WTC11 (cell line): ENCODE data around the gene HRAS. TPM values are rescaled to one million over a fixed set of nuclear protein-coding genes. Genes with fewer than 3 reads are reported as not detected.
A peak's percentile ranks its signal among the peaks of the same experiment; 100 is the strongest.

Experiments
- ATAC-seq: fragments of 200-7000 bp; cut with Tn5 transposase; 2 replicates; pipeline ENCODE4 v1.10.0; 2021; ENCODE audit warnings: mild to moderate bottlenecking, moderate library complexity
- CTCF ChIA-PET: fragments of 300-600 bp; sonication (Branson Sonifier 250); formaldehyde crosslinking; loops from one replicate; lab custom pipeline; 2021; ENCODE audit warnings: antibody characterized with exemption; lab: Charles Lee
- POLR2A ChIA-PET: fragments of 350-600 bp; sonication (Branson Sonifier 250); formaldehyde crosslinking; loops from one replicate; lab custom pipeline; 2021; ENCODE audit warnings: antibody characterized with exemption; lab: Charles Lee
- DNase-seq: peaks from one replicate; pipeline ENCODE4 v3.0.0; 2021; ENCODE audit warnings: low spot score
- H3K27ac Mint-ChIP-seq: 2 replicates; pipeline ENCODE4 v1.8.0; 2021; ENCODE audit warnings: mixed read lengths
- H3K27me3 Mint-ChIP-seq: 2 replicates; pipeline ENCODE4 v1.8.0; 2021; ENCODE audit warnings: low read depth, mild to moderate bottlenecking, moderate library complexity, mixed read lengths
- H3K36me3 Mint-ChIP-seq: 2 replicates; pipeline ENCODE4 v1.8.0; 2021; ENCODE audit warnings: mixed read lengths
- H3K4me1 Mint-ChIP-seq: 2 replicates; pipeline ENCODE4 v1.8.0; 2022; ENCODE audit warnings: mixed read lengths
- H3K4me3 Mint-ChIP-seq: 2 replicates; pipeline ENCODE4 v1.8.0; 2021; ENCODE audit warnings: mild to moderate bottlenecking, moderate library complexity, mixed read lengths
- H3K9me3 Mint-ChIP-seq: 2 replicates; pipeline ENCODE4 v1.8.0; 2021; ENCODE audit warnings: mixed read lengths
- AR ChIP-seq: fragments of 250-450 bp; sonication (Bioruptor Pico); IDR thresholded peaks from 2 replicates; pipeline ENCODE4 v1.9.0; 2021; ENCODE audit warnings: mild to moderate bottlenecking
- CTCF ChIP-seq: fragments of 200-600 bp; IDR thresholded peaks from 2 replicates; pipeline ENCODE4 v1.8.0; 2022; ENCODE audit warnings: antibody characterized with exemption
- ETV6 ChIP-seq: sonication (generic); formaldehyde crosslinking; IDR thresholded peaks from 2 replicates; pipeline ENCODE4 v1.8.1; 2022; ENCODE audit warnings: mild to moderate bottlenecking, missing genetic modification reagents
- IRF2 ChIP-seq: sonication (generic); formaldehyde crosslinking; IDR thresholded peaks from 2 replicates; pipeline ENCODE4 v1.8.0; 2022; ENCODE audit warnings: low read depth, missing genetic modification reagents, borderline replicate concordance
- NFYB ChIP-seq: sonication (generic); formaldehyde crosslinking; conservative IDR thresholded peaks from 2 replicates; pipeline ENCODE4 v1.8.0; 2022; ENCODE audit warnings: low read depth, missing genetic modification reagents
- STAT6 ChIP-seq: sonication (generic); formaldehyde crosslinking; conservative IDR thresholded peaks from 2 replicates; pipeline ENCODE4 v1.8.1; 2023; ENCODE audit warnings: mild to moderate bottlenecking, low read depth, missing genetic modification reagents, moderate library complexity
- TEAD4 ChIP-seq: sonication (generic); formaldehyde crosslinking; IDR thresholded peaks from 2 replicates; pipeline ENCODE4 v1.8.0; 2022; ENCODE audit warnings: mild to moderate bottlenecking, missing genetic modification reagents
- TP53 ChIP-seq: sonication (generic); formaldehyde crosslinking; IDR thresholded peaks from 2 replicates; pipeline ENCODE4 v1.8.1; 2023; ENCODE audit warnings: mild to moderate bottlenecking, missing genetic modification reagents
- USF1 ChIP-seq: sonication (generic); formaldehyde crosslinking; IDR thresholded peaks from 2 replicates; pipeline ENCODE4 v1.8.0; 2022; ENCODE audit warnings: mild to moderate bottlenecking, missing genetic modification reagents
- ZNF121 ChIP-seq: sonication (generic); formaldehyde crosslinking; IDR thresholded peaks from 2 replicates; pipeline ENCODE4 v1.8.0; 2023; ENCODE audit warnings: missing genetic modification reagents
- ZNF138 ChIP-seq: sonication (generic); formaldehyde crosslinking; conservative IDR thresholded peaks from 2 replicates; pipeline ENCODE4 v1.8.1; 2022; ENCODE audit warnings: mild to moderate bottlenecking, moderate library complexity, missing genetic modification reagents
- ZNF671 ChIP-seq: fragments of 250-450 bp; sonication (Bioruptor Pico); IDR thresholded peaks from 2 replicates; pipeline ENCODE4 v1.8.0; 2021; ENCODE audit warnings: mild to moderate bottlenecking
- total RNA-seq: library from RNA; stranded (reverse); gene quantifications from 3 replicates; pipeline ENCODE4 v1.2.3, GENCODE V29; 2021
- TF ChIP-seq, protein P1 (sequence below): sonication (generic); formaldehyde crosslinking; IDR thresholded peaks from 2 replicates; pipeline ENCODE4 v1.8.1; 2023; ENCODE audit warnings: mild to moderate bottlenecking, missing genetic modification reagents, moderate library complexity
- TF ChIP-seq, protein P2 (sequence below): sonication (generic); formaldehyde crosslinking; IDR thresholded peaks from 2 replicates; pipeline ENCODE4 v1.8.0; 2022; ENCODE audit warnings: mild to moderate bottlenecking, missing genetic modification reagents

HRAS gene
- total RNA-seq, 1 experiment from 2014 or later, result 62.4 TPM

DNA sequence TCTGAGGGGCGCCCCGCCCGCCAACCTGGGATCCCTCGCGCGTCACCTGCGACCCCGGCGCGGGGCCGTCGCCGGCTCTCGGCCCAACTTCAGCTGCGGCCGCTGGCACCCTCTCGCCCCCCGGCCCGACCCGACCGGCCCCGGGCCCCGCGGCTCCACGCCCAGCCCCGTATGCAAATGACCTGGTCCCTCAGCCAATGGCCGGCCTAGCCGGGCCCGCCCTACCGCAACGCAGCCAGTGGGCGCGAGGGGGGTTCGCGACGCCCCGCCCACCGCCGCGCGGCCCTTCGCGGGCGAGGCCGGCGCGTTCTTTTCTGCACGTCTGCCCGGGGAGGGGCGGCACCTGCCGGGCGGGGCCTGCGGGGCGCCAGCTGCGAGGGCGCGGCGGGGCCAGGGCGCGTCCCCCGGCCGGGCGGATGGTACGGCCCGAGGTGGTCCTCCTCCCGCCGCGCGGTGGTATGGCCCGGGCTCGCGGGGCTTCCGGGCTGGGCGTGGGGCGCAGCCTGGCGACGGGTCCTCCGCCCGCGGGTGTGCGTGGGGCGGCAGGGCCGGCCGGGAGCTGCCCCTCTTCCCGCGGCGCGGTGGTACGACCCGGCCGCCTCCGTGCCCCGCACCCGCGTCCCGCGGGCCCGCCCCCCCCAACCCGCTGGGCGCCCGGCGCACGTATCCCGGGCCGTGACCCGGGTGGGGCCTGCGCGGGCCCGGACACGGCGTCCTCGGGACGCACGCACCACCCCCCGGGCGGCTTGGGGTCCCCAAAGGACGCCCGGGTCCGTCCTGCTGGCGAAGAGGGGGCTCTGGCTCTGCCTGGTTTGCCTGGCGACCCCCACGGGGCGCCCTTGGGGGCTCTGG lies 33.2 kb upstream of the HRAS start (continued):
- TF ChIP-seq TEAD4 (CRISPR knock-in tag), result no peak
- TF ChIP-seq NFYB, result peak; percentile 87
- no peak; the same call in 1 of the 2 replicates for TF ChIP-seq TP53 (CRISPR knock-in tag)
- TF ChIP-seq, all 79 proteins: peak for 10

- H3K4me3 Mint-ChIP-seq, result peak overlapping the region; percentile 80
- CTCF ChIA-PET, result interaction anchor here (0.7 to 5.8 kb wide), 5 partner anchors 8 to 118 kb away, joined by 3 to 32 read pairs (median 5); partner anchors contain the start of gene LMNTD2
These were observed 32.4 kb upstream of the HRAS start for GRCh38 chr11:567629-568292.

GRCh38 chr11:567011-567628 lies 31.7 kb upstream of the HRAS start:
- DNase-seq (peak; percentile 11), ATAC-seq (no peak)
- no peaks in the 10 kb centered on the region for H3K9me3 Mint-ChIP-seq
- H3K27ac Mint-ChIP-seq, result no peak overlapping the region
- 0 out of 2 replicates have a peak, but pooled peaks cover 3% of the 10 kb centered on the region for H3K36me3 Mint-ChIP-seq
- peaks cover 36% of the 10 kb centered on the region for H3K4me1 Mint-ChIP-seq
- peaks cover 4% of the 10 kb centered on the region; the same call in 1 of the 2 replicates for H3K27me3 Mint-ChIP-seq
- peak overlapping the region; percentile 80 for H3K4me3 Mint-ChIP-seq
- ChIA-PET POLR2A (interaction anchor here (1.1 kb wide), 1 partner anchor 10 kb away, joined by 3 read pairs; no protein-coding TSS in a partner anchor), CTCF (interaction anchor here (2.0 to 5.8 kb wide), 3 partner anchors 8 to 13 kb away, joined by 8 to 32 read pairs (median 16); partner anchors contain the start of gene PHRF1)
- TF ChIP-seq ETV6, result no peak
- TF ChIP-seq STAT6 (CRISPR knock-in tag), result no peak
- TF ChIP-seq, protein P1, sequence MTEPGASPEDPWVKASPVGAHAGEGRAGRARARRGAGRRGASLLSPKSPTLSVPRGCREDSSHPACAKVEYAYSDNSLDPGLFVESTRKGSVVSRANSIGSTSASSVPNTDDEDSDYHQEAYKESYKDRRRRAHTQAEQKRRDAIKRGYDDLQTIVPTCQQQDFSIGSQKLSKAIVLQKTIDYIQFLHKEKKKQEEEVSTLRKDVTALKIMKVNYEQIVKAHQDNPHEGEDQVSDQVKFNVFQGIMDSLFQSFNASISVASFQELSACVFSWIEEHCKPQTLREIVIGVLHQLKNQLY (CRISPR knock-in tag), result no peak
- TF ChIP-seq USF1 (CRISPR knock-in tag), result no peak
- no peak for TF ChIP-seq ZNF138 (CRISPR knock-in tag)
- no peak for TF ChIP-seq IRF2 (CRISPR knock-in tag)
- TF ChIP-seq, protein P2, sequence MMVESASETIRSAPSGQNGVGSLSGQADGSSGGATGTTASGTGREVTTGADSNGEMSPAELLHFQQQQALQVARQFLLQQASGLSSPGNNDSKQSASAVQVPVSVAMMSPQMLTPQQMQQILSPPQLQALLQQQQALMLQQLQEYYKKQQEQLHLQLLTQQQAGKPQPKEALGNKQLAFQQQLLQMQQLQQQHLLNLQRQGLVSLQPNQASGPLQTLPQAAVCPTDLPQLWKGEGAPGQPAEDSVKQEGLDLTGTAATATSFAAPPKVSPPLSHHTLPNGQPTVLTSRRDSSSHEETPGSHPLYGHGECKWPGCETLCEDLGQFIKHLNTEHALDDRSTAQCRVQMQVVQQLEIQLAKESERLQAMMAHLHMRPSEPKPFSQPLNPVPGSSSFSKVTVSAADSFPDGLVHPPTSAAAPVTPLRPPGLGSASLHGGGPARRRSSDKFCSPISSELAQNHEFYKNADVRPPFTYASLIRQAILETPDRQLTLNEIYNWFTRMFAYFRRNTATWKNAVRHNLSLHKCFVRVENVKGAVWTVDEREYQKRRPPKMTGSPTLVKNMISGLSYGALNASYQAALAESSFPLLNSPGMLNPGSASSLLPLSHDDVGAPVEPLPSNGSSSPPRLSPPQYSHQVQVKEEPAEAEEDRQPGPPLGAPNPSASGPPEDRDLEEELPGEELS (CRISPR knock-in tag), result no peak
- no peak for TF ChIP-seq ZNF671 (CRISPR knock-in tag)
- TF ChIP-seq AR (CRISPR knock-in tag), result no peak

More at GRCh38 chr11:567629-568292, 32.4 kb upstream of the HRAS start:
- peaks cover 4% of the 10 kb centered on the region; the same call in 1 of the 2 replicates for H3K27me3 Mint-ChIP-seq
- H3K9me3 Mint-ChIP-seq, result no peaks in the 10 kb centered on the region
- H3K27ac Mint-ChIP-seq, result no peak overlapping the region
- TF ChIP-seq ZNF121 (CRISPR knock-in tag), result peak; percentile 98
- no peak for TF ChIP-seq CTCF
- H3K36me3 Mint-ChIP-seq, result 0 out of 2 replicates have a peak, but pooled peaks cover 3% of the 10 kb centered on the region
- ATAC-seq, result peak; percentile 2
- peaks cover 36% of the 10 kb centered on the region for H3K4me1 Mint-ChIP-seq
- no peak for DNase-seq
- POLR2A ChIA-PET, result interaction anchor here (1.0 to 1.1 kb wide), 2 partner anchors 8 to 11 kb away, joined by 3 read pairs; no protein-coding TSS in a partner anchor
